ENCODE measurements around the gene GID4. TPM values are rescaled to one million over a fixed set of nuclear protein-coding genes. Genes with fewer than 3 reads are reported as not detected.

GID4 gene
- total and polyA plus RNA-seq, 9 of the 15 experiments (the other 6 are each of a cell fraction or from before 2014, with no cell fraction given) = 1.2 to 6.4 (median 3.7) TPM

DNA sequence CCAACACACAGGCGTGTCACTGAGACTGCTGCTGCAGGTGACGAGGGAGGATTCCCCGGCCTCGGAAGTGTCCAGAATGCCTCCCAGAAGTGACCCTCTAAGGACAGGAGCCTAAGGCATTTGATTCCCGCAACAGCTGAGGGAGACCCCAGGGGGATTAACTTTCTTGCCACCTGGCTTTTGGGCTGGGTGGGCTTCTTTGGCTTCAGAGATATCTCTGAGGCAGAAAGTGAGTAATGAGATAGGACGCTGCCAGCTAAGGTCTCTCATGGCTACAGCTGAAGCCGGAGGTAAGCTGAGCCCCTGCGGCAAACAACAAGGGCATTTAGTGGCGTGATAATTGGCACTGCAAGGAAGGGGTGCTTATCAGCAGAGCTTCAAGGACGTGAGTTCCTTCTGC lies 49.6 kb upstream of the GID4 start:
- H2AFZ ChIP-seq (ENCODE audit: low read depth, low read length) = no peak overlapping the region
- H3K9me1 ChIP-seq (ENCODE audit: control insufficient read depth, insufficient read depth, low read length) = no peaks in the 10 kb centered on the region
- no peaks in the 10 kb centered on the region for H3K9me3 ChIP-seq (replicated peaks; ENCODE audit: control insufficient read depth, insufficient read depth, low read depth, low read length)
- 17% methylated on average over 10 of the region's 10 CpGs for WGBS (ENCODE audit: insufficient coverage, low coverage, missing lambda C conversion rate)
- ATAC-seq (no peak), DNase-seq (ENCODE audit: extremely low read depth in 1 of 4, low spot score in 3 of 4) (no peak), FAIRE-seq (no peak)
- no peak overlapping the region for H3K4me3 ChIP-seq
- intact Hi-C loops (cut with micrococcal nuclease) = loop anchor here (5.0 kb wide), 1 partner anchor 43 kb away; no protein-coding TSS in a partner anchor
- peak overlapping the region in 1 of 2 experiments; percentile 58; a peak in 2 of 4 replicates for H3K9ac ChIP-seq (ENCODE audit: insufficient read depth in 1 of 2, low read depth in 2 of 2, low read length in 2 of 2)
- TF ChIP-seq ZZZ3 (IDR thresholded peaks at IDR 0.05) (no peak), NFYB (IDR thresholded peaks at IDR 0.05; ENCODE audit: extremely low read depth, insufficient read length) (no peak), ZNF589 (CRISPR knock-in tag; IDR thresholded peaks at IDR 0.05; ENCODE audit: low read depth) (no peak), HBP1 (CRISPR knock-in tag; IDR thresholded peaks at IDR 0.05) (no peak)
- TF ChIP-seq, protein P1, sequence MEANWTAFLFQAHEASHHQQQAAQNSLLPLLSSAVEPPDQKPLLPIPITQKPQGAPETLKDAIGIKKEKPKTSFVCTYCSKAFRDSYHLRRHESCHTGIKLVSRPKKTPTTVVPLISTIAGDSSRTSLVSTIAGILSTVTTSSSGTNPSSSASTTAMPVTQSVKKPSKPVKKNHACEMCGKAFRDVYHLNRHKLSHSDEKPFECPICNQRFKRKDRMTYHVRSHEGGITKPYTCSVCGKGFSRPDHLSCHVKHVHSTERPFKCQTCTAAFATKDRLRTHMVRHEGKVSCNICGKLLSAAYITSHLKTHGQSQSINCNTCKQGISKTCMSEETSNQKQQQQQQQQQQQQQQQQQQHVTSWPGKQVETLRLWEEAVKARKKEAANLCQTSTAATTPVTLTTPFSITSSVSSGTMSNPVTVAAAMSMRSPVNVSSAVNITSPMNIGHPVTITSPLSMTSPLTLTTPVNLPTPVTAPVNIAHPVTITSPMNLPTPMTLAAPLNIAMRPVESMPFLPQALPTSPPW (CRISPR knock-in tag; IDR thresholded peaks at IDR 0.05) = no peak
- H3K79me2 ChIP-seq (ENCODE audit: control insufficient read depth, insufficient read depth, low read length) = no peaks in the 10 kb centered on the region
- H3K4me2 ChIP-seq (ENCODE audit: insufficient read depth, low read length) = no peak overlapping the region
- in situ Hi-C loops (cut with MboI) = no loop called here
- ChIA-PET CTCF (ENCODE audit: low intra/inter-chr PET ratio) (no interaction called here), POLR2A (no interaction called here)
- no peak overlapping the region for H3K27ac ChIP-seq (ENCODE audit: extremely low read depth, low read depth, low read length)
- no peaks in the 10 kb centered on the region; a peak in 1 of 5 replicates for H3K4me1 ChIP-seq (replicated peaks in 1 of 2; ENCODE audit: control insufficient read depth in 2 of 2, insufficient read depth in 2 of 2, low read length in 2 of 2)
- H3K27me3 ChIP-seq (ENCODE audit: control insufficient read depth in 2 of 2, insufficient read depth in 2 of 2, low read length in 2 of 2) = peaks cover 0 to 33% of the 10 kb centered on the region in 2 experiments; a peak in 2 of 5 replicates
- no peaks in the 10 kb centered on the region for H4K20me1 ChIP-seq (replicated peaks; ENCODE audit: control insufficient read depth, insufficient read depth, low read length)
- no TSS peak for BruUV-seq (replicated peaks)
- H3K36me3 ChIP-seq (ENCODE audit: control insufficient read depth, insufficient read depth, low read length) = no peaks in the 10 kb centered on the region
